GM21360 (cell line): Measurements from ENCODE around the gene PTTG2.

Experiments
- ATAC-seq: cut with Tn5 transposase; IDR thresholded peaks from one replicate; pipeline ENCODE4 v1.9.1; 2021; ENCODE audit warnings: mild to moderate bottlenecking, moderate library complexity; ENCODE audit not compliant: unreplicated experiment

The PTTG2 gene

GRCh38 chr4:37982736-37983135 is 22.5 kb downstream of the PTTG2 start:
- ATAC-seq, result no peak

GRCh38 chr4:37983951-37984350 is 23.8 kb downstream of the PTTG2 start:
- no peak for ATAC-seq

- ATAC-seq, result no peak
Observed at GRCh38 chr4:37985730-37986275, 25.6 kb downstream of the PTTG2 start.

- ATAC-seq, result no peak
Observed at GRCh38 chr4:37988670-37989069, 28.5 kb downstream of the PTTG2 start.

- no peak for ATAC-seq
Observed at GRCh38 chr4:37989398-37990260, 29.4 kb downstream of the PTTG2 start.

- ATAC-seq, result no peak
Observed at GRCh38 chr4:37990731-37991245, 30.6 kb downstream of the PTTG2 start.

- no peak for ATAC-seq
Observed at GRCh38 chr4:37991623-37992410, 31.6 kb downstream of the PTTG2 start.

GRCh38 chr4:37993806-37994205 is 33.6 kb downstream of the PTTG2 start:
- ATAC-seq, result no peak

- no peak for ATAC-seq
Observed at GRCh38 chr4:37994569-37994968, 34.4 kb downstream of the PTTG2 start.

GRCh38 chr4:37995299-37995821 is 35.2 kb downstream of the PTTG2 start:
- ATAC-seq, result no peak

GRCh38 chr4:37995981-37996775 is 36.0 kb downstream of the PTTG2 start:
- no peak for ATAC-seq

- no peak for ATAC-seq
Observed at GRCh38 chr4:37998226-37998625, 38.0 kb downstream of the PTTG2 start.

GRCh38 chr4:37999000-37999716 is 39.0 kb downstream of the PTTG2 start:
- ATAC-seq, result no peak

GRCh38 chr4:37999965-38000364 is 39.8 kb downstream of the PTTG2 start:
- no peak for ATAC-seq

GRCh38 chr4:38001927-38002326 is 41.7 kb downstream of the PTTG2 start:
- no peak for ATAC-seq

- ATAC-seq, result no peak
Observed at GRCh38 chr4:38002451-38003071, 42.4 kb downstream of the PTTG2 start.

GRCh38 chr4:38003102-38003501 is 42.9 kb downstream of the PTTG2 start:
- no peak for ATAC-seq

GRCh38 chr4:38003628-38004027 is 43.4 kb downstream of the PTTG2 start:
- ATAC-seq, result no peak

GRCh38 chr4:38004062-38004461 is 43.9 kb downstream of the PTTG2 start:
- ATAC-seq, result no peak
